ENCODE measurements around the gene RBM42.
"Not testable (repeated sequence)": the region's sequence is repeated elsewhere in the genome, so short reads cannot be mapped to it uniquely, and the experiment has no call there.

Gene RBM42

DNA sequence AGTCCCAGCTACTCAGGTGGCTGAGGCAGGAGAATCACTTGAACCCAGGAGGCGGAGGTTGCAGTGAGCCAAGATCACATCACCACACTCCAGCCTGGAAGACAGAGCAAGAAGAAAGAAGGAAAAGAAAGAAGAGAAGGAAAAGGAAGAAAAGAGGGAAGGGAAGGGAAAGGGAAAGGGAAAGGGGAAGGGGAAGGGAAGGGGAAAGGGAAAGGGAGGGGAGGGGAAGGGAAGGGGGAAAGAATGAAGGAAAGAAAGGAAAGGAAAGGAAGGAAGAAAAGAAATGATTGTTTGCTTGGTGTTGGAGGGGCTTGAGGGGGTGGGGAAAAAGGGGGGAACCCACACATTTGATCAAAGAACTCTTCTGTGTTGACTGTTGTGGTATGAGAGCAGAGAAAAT is 32.9 kb upstream of the RBM42 start:
- H3K9me2 ChIP-seq (replicated peaks; ENCODE audit: control insufficient read depth, low read length) = no peaks in the 10 kb centered on the region
- H3K27me3 ChIP-seq (ENCODE audit: control insufficient read depth, low read length) = peaks cover 5% of the 10 kb centered on the region
- no peaks in the 10 kb centered on the region for H3K9me3 ChIP-seq (ENCODE audit: control insufficient read depth, insufficient read depth, low read length)
- H4K20me1 ChIP-seq (ENCODE audit: control insufficient read depth, insufficient read depth, low read depth, low read length) = no peaks in the 10 kb centered on the region
- no peaks in the 10 kb centered on the region for H3K4me1 ChIP-seq (ENCODE audit: control insufficient read depth, low read length)
- H3F3A ChIP-seq (ENCODE audit: control insufficient read depth, insufficient read depth) = no peaks in the 10 kb centered on the region
- no peak overlapping the region for H3K27ac ChIP-seq (ENCODE audit: low read depth, low read length)
- H3K4me2 ChIP-seq (ENCODE audit: low read length) = no peak overlapping the region
- TF ChIP-seq, protein P1, sequence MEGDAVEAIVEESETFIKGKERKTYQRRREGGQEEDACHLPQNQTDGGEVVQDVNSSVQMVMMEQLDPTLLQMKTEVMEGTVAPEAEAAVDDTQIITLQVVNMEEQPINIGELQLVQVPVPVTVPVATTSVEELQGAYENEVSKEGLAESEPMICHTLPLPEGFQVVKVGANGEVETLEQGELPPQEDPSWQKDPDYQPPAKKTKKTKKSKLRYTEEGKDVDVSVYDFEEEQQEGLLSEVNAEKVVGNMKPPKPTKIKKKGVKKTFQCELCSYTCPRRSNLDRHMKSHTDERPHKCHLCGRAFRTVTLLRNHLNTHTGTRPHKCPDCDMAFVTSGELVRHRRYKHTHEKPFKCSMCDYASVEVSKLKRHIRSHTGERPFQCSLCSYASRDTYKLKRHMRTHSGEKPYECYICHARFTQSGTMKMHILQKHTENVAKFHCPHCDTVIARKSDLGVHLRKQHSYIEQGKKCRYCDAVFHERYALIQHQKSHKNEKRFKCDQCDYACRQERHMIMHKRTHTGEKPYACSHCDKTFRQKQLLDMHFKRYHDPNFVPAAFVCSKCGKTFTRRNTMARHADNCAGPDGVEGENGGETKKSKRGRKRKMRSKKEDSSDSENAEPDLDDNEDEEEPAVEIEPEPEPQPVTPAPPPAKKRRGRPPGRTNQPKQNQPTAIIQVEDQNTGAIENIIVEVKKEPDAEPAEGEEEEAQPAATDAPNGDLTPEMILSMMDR (IDR thresholded peaks at IDR 0.05; ENCODE audit: low read depth, low read length, poor library complexity, severe bottlenecking) = no peak
- TF ChIP-seq EZH2phosphoT487 (IDR thresholded peaks at IDR 0.05; ENCODE audit: borderline replicate concordance, low read length) = no peak
- no peaks in the 10 kb centered on the region for H3K79me2 ChIP-seq (ENCODE audit: control insufficient read depth, low read length)
- no peak overlapping the region for H3K4me3 ChIP-seq (ENCODE audit: low read length)
- H3K36me3 ChIP-seq (ENCODE audit: control insufficient read depth, low read length) = no peaks in the 10 kb centered on the region

DNA sequence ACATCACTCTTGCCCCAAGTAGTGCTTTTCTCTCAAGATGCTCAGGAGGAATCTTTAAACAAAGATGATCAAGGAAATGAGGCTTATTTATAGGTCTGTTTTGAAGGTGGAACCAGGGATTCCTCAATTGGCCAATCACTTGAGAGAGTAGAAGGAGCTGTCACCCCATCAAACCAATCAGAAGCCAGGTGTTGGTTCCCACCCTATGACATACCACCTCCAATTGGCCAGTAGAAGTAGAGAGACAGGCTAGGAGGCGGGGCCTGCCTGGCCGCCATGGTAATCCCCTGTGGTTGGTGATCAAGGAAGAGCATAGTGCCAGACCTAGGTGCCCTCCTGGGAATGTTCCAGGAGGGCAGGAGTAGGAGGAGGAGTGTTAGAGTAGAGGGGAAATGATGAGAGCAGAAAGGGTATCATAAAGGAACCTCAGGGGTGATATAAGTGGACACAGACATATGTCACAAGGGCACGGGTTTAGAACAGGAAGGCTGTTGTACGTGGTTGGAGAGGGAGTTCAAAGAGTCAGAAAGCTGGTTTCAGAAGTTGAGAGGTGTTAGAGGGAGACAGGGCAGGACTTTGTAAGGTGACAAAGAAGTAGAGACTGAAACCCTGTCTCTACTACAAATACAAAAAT is 32.4 kb upstream of the RBM42 start:
- H4K20me1 ChIP-seq (ENCODE audit: control insufficient read depth, insufficient read depth, low read depth, low read length) = no peaks in the 10 kb centered on the region
- H3K79me2 ChIP-seq (ENCODE audit: control insufficient read depth, low read length) = no peaks in the 10 kb centered on the region
- no peak overlapping the region for H3K4me2 ChIP-seq (ENCODE audit: low read length)
- TF ChIP-seq EZH2phosphoT487 (IDR thresholded peaks at IDR 0.05; ENCODE audit: borderline replicate concordance, low read length) = no peak
- TF ChIP-seq, protein P1 (IDR thresholded peaks at IDR 0.05; ENCODE audit: low read depth, low read length, poor library complexity, severe bottlenecking) = no peak
- peaks cover 5% of the 10 kb centered on the region for H3K27me3 ChIP-seq (ENCODE audit: control insufficient read depth, low read length)
- no peaks in the 10 kb centered on the region for H3K9me3 ChIP-seq (ENCODE audit: control insufficient read depth, insufficient read depth, low read length)
- no peaks in the 10 kb centered on the region for H3K36me3 ChIP-seq (ENCODE audit: control insufficient read depth, low read length)
- H3K27ac ChIP-seq (ENCODE audit: low read depth, low read length) = no peak overlapping the region
- H3K4me1 ChIP-seq (ENCODE audit: control insufficient read depth, low read length) = no peaks in the 10 kb centered on the region
- H3K9me2 ChIP-seq (replicated peaks; ENCODE audit: control insufficient read depth, low read length) = no peaks in the 10 kb centered on the region
- H3F3A ChIP-seq (ENCODE audit: control insufficient read depth, insufficient read depth) = no peaks in the 10 kb centered on the region
- no peak overlapping the region for H3K4me3 ChIP-seq (ENCODE audit: low read length)

DNA sequence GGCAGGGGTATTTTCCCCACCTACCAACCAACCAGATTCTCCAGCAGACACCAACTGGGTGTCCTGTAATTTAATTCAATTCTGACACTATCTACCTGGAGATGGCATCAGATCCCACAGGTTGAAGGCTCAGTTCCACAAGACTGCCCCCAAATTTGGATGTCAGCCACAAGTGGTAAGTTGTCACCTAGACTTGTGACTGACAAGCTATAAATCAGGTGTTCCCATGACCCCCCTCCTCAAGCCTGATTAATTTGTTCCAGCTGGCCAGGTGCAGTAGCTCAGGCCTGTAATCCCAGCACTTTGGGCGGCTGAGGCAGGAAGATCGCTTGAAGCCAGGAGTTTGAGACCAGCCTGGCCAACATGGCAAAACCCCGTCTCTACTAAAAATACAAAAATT is 26.9 kb upstream of the RBM42 start:
- H3K4me1 ChIP-seq (ENCODE audit: control insufficient read depth, low read length) = no peaks in the 10 kb centered on the region
- no peak overlapping the region for H3K4me3 ChIP-seq (ENCODE audit: low read length)
- no peak overlapping the region for H3K27ac ChIP-seq (ENCODE audit: low read depth, low read length)
- no peaks in the 10 kb centered on the region for H3K36me3 ChIP-seq (ENCODE audit: control insufficient read depth, low read length)
- H4K20me1 ChIP-seq (ENCODE audit: control insufficient read depth, insufficient read depth, low read depth, low read length) = no peaks in the 10 kb centered on the region
- no peaks in the 10 kb centered on the region for H3K79me2 ChIP-seq (ENCODE audit: control insufficient read depth, low read length)
- H3K4me2 ChIP-seq (ENCODE audit: low read length) = no peak overlapping the region
- no peak for TF ChIP-seq EZH2phosphoT487 (IDR thresholded peaks at IDR 0.05; ENCODE audit: borderline replicate concordance, low read length)
- TF ChIP-seq, protein P1 (IDR thresholded peaks at IDR 0.05; ENCODE audit: low read depth, low read length, poor library complexity, severe bottlenecking) = no peak
- H3K9me3 ChIP-seq (ENCODE audit: control insufficient read depth, insufficient read depth, low read length) = no peaks in the 10 kb centered on the region
- no peaks in the 10 kb centered on the region for H3F3A ChIP-seq (ENCODE audit: control insufficient read depth, insufficient read depth)
- H3K27me3 ChIP-seq (ENCODE audit: control insufficient read depth, low read length) = peaks cover 5% of the 10 kb centered on the region
- H3K9me2 ChIP-seq (replicated peaks; ENCODE audit: control insufficient read depth, low read length) = no peaks in the 10 kb centered on the region

DNA sequence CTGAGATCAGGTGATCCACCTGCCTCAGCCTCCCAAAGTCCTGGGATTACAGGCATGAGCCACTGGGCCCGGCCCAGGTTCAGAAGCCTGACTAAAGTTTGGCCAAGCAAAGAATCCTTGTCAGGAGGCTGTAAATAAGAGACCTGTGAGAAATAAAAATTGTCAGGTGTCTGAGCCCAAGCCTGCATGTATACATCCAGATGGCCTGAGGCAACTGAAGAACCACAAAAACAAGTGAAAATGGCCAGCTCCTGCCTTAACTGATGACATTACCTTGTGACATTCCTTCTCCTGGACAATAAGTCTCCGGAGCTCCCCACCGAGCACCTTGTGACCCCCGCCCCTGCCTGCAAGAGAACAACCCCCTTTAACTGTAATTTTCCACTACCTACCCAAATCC is 24.4 kb upstream of the RBM42 start:
- not testable (repeated sequence) for H3F3A ChIP-seq (ENCODE audit: control insufficient read depth, insufficient read depth); H3K4me3 ChIP-seq (ENCODE audit: low read length); H3K4me1 ChIP-seq (ENCODE audit: control insufficient read depth, low read length); H3K9me3 ChIP-seq (ENCODE audit: control insufficient read depth, insufficient read depth, low read length); H3K27me3 ChIP-seq (ENCODE audit: control insufficient read depth, low read length); H3K4me2 ChIP-seq (ENCODE audit: low read length); H3K79me2 ChIP-seq (ENCODE audit: control insufficient read depth, low read length); H3K9me2 ChIP-seq (replicated peaks; ENCODE audit: control insufficient read depth, low read length); H3K36me3 ChIP-seq (ENCODE audit: control insufficient read depth, low read length); H4K20me1 ChIP-seq (ENCODE audit: control insufficient read depth, insufficient read depth, low read depth, low read length); H3K27ac ChIP-seq (ENCODE audit: low read depth, low read length)

DNA sequence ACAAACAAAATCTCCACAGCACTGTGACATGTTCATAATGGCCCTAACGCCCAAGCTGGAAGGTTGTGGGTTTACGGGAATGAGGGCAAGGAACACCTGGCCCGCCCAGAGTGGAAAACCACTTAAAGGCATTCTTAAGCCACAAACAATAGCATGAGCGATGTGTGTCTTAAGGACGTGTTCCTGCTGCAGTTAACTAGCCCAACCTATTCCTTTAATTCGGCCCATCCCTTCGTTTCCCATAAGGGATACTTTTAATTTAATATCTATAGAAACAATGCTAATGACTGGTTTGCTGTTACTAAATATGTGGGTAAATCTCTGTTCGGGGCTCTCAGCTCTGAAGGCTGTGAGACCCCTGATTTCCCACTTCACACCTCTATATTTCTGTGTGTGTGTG is 21.7 kb upstream of the RBM42 start:
- not testable (repeated sequence) for H3K27me3 ChIP-seq (ENCODE audit: control insufficient read depth, low read length); H3K4me3 ChIP-seq (ENCODE audit: low read length); H3K36me3 ChIP-seq (ENCODE audit: control insufficient read depth, low read length); H3K27ac ChIP-seq (ENCODE audit: low read depth, low read length); H3K9me3 ChIP-seq (ENCODE audit: control insufficient read depth, insufficient read depth, low read length); H3K9me2 ChIP-seq (replicated peaks; ENCODE audit: control insufficient read depth, low read length); H4K20me1 ChIP-seq (ENCODE audit: control insufficient read depth, insufficient read depth, low read depth, low read length); H3F3A ChIP-seq (ENCODE audit: control insufficient read depth, insufficient read depth); H3K79me2 ChIP-seq (ENCODE audit: control insufficient read depth, low read length); H3K4me2 ChIP-seq (ENCODE audit: low read length)
- H3K4me1 ChIP-seq (ENCODE audit: control insufficient read depth, low read length) = peaks cover 19% of the 10 kb centered on the region

All from DOHH2 (cell line).